H1 (cell line): Measurements from ENCODE around the gene TMEM132A. TPM values are rescaled to one million over a fixed set of nuclear protein-coding genes. Genes with fewer than 3 reads are reported as not detected.

Experiments
- CTCF ChIA-PET: fragments of 300-600 bp; sonication (Branson Sonifier 250); formaldehyde crosslinking; loops from one replicate; lab custom pipeline; 2021; ENCODE audit not compliant: partially characterized antibody; lab: Charles Lee
- POLR2A ChIA-PET: fragments of 300-600 bp; sonication (Branson Sonifier 250); formaldehyde crosslinking; loops from one replicate; lab custom pipeline; 2021; ENCODE audit warnings: inconsistent platforms; ENCODE audit not compliant: partially characterized antibody; lab: Charles Lee
- DNase-seq, 2 experiments: peaks; one replicate each; pipeline versions ENCODE4 v3.0.0 to v3.0.0-alpha.2; 2010 to 2022; ENCODE audit warnings: low spot score in 2 of 2, low read depth in 1 of 2, mixed read lengths in 1 of 2
- FAIRE-seq: peaks from 2 replicates; lab custom pipeline; 2011; peaks lifted over from hg19 to GRCh38; lab: Jason Lieb, UNC
- H2AFZ ChIP-seq: 2 replicates; pipeline ENCODE4 v1.8.1; 2012; ENCODE audit warnings: low read length, inconsistent platforms
- H2AK5ac ChIP-seq: 2 replicates; pipeline ENCODE4 v1.6.1; 2013; ENCODE audit warnings: low read depth, low read length
- H2BK120ac ChIP-seq: replicated peaks from 2 replicates; pipeline ENCODE3; 2013; ENCODE audit warnings: low read depth, low read length, inconsistent platforms
- H2BK12ac ChIP-seq: 2 replicates; pipeline ENCODE4 v1.6.1; 2013; ENCODE audit warnings: low read depth, low read length
- H2BK15ac ChIP-seq: 2 replicates; pipeline ENCODE4 v1.6.1; 2013; ENCODE audit warnings: low read length
- H2BK20ac ChIP-seq: 2 replicates; pipeline ENCODE4 v1.6.1; 2013; ENCODE audit warnings: low read length
- H2BK5ac ChIP-seq: 2 replicates; pipeline ENCODE4 v1.6.1; 2013; ENCODE audit warnings: low read depth, low read length
- H3K14ac ChIP-seq: 2 replicates; pipeline ENCODE4 v1.6.1; 2013; ENCODE audit warnings: inconsistent platforms; ENCODE audit not compliant: insufficient read length
- H3K18ac ChIP-seq: 2 replicates; pipeline ENCODE4 v1.6.1; 2013; ENCODE audit warnings: low read length; ENCODE audit errors: extremely low read depth
- H3K23ac ChIP-seq: 2 replicates; pipeline ENCODE4 v1.6.1; 2013; ENCODE audit warnings: inconsistent platforms; ENCODE audit not compliant: insufficient read length
- H3K23me2 ChIP-seq: 2 replicates; pipeline ENCODE4 v1.6.1; 2013; ENCODE audit warnings: low read depth, low read length
- H3K27ac ChIP-seq: 2 replicates; pipeline ENCODE4 v1.6.1; 2011; ENCODE audit warnings: low read depth, low read length, inconsistent platforms
- H3K27me3 ChIP-seq, 4 experiments: replicated peaks in 1 of 4; 1 replicate in 1 of 4; 2 replicates in 3 of 4; pipeline versions ENCODE4 v1.6.1 to v1.8.1; 2011 to 2013; ENCODE audit warnings: low read length in 3 of 4, mild to moderate bottlenecking in 3 of 4, inconsistent platforms in 2 of 4, mixed read lengths in 2 of 4, moderate library complexity in 1 of 4; ENCODE audit not compliant: control insufficient read depth in 3 of 4, insufficient read depth in 3 of 4; ENCODE audit errors: extremely low read depth in 1 of 4
- H3K36me3 ChIP-seq, 4 experiments: 2 replicates each; pipeline versions ENCODE4 v1.6.1 to v1.8.1; 2011 to 2013; ENCODE audit warnings: mild to moderate bottlenecking in 4 of 4, low read length in 3 of 4, moderate library complexity in 2 of 4, control low read depth in 1 of 4, inconsistent platforms in 1 of 4; ENCODE audit not compliant: insufficient read depth in 4 of 4, control insufficient read depth in 2 of 4
- H3K4ac ChIP-seq: replicated peaks from 2 replicates; pipeline ENCODE3; 2013; ENCODE audit warnings: low read length, low read depth, mixed read lengths, inconsistent platforms; ENCODE audit not compliant: insufficient read length
- H3K4me1 ChIP-seq, 4 experiments: replicated peaks in 1 of 4; 1 replicate in 1 of 4; 2 replicates in 3 of 4; pipeline versions ENCODE4 v1.6.1 to v1.8.1; 2011 to 2013; ENCODE audit warnings: low read length in 3 of 4, inconsistent platforms in 2 of 4, mixed read lengths in 1 of 4; ENCODE audit not compliant: insufficient read depth in 4 of 4, control insufficient read depth in 3 of 4
- H3K4me2 ChIP-seq, 2 experiments: 2 replicates each; pipeline versions ENCODE4 v1.6.1 to v1.8.1; 2011 to 2013; ENCODE audit warnings: low read depth in 2 of 2, low read length in 2 of 2, control low read depth in 1 of 2, inconsistent platforms in 1 of 2, mild to moderate bottlenecking in 1 of 2; ENCODE audit not compliant: insufficient read depth in 1 of 2
- H3K4me3 ChIP-seq, 4 experiments: fragments of 200-600, 300-600 bp in 1 of 4; sonication (generic), shearing (Covaris generic), sonication (Bioruptor Twin) in 1 of 4; 2 replicates each; pipeline versions ENCODE4 v1.5.1 to v1.8.1; 2011 to 2016; ENCODE audit warnings: low read length in 4 of 4, low read depth in 3 of 4, control low read depth in 2 of 4, inconsistent platforms in 2 of 4, mild to moderate bottlenecking in 2 of 4, mixed read lengths in 1 of 4, moderate library complexity in 1 of 4; ENCODE audit not compliant: insufficient read depth in 2 of 4; ENCODE audit errors: extremely low read depth in 1 of 4
- H3K56ac ChIP-seq: replicated peaks from 2 replicates; pipeline ENCODE3; 2013; ENCODE audit warnings: low read depth, mild to moderate bottlenecking, mixed read lengths, low read length, inconsistent platforms; ENCODE audit not compliant: insufficient read length
- H3K79me1 ChIP-seq: 2 replicates; pipeline ENCODE4 v1.6.1; 2013; ENCODE audit warnings: low read depth, low read length, control low read depth
- H3K79me2 ChIP-seq, 2 experiments: 2 replicates each; pipeline versions ENCODE4 v1.6.1 to v1.8.1; 2012 to 2013; ENCODE audit warnings: low read length in 2 of 2, mild to moderate bottlenecking in 2 of 2, inconsistent platforms in 1 of 2; ENCODE audit not compliant: insufficient read depth in 2 of 2, control insufficient read depth in 1 of 2
- H3K9ac ChIP-seq, 4 experiments: replicated peaks in 1 of 4; 1 replicate in 1 of 4; 2 replicates in 3 of 4; pipeline versions ENCODE4 v1.6.1 to v1.8.1; 2011 to 2013; ENCODE audit warnings: low read depth in 3 of 4, low read length in 3 of 4, control low read depth in 2 of 4, mild to moderate bottlenecking in 2 of 4, moderate library complexity in 2 of 4, inconsistent platforms in 1 of 4; ENCODE audit errors: extremely low read depth in 1 of 4
- H3K9me3 ChIP-seq, 2 experiments: 2 replicates each; pipeline versions ENCODE4 v1.6.1 to v1.8.1; 2012 to 2013; ENCODE audit warnings: mild to moderate bottlenecking in 2 of 2, moderate library complexity in 2 of 2, control low read depth in 1 of 2, inconsistent platforms in 1 of 2, low read depth in 1 of 2, low read length in 1 of 2, mixed read lengths in 1 of 2; ENCODE audit not compliant: insufficient read depth in 2 of 2
- H4K20me1 ChIP-seq, 2 experiments: replicated peaks in 1 of 2; 2 replicates each; pipeline versions ENCODE3 to v1.8.1; 2011 to 2013; ENCODE audit warnings: inconsistent platforms in 2 of 2, low read length in 2 of 2, mild to moderate bottlenecking in 1 of 2; ENCODE audit not compliant: insufficient read depth in 2 of 2, control insufficient read depth in 1 of 2
- H4K5ac ChIP-seq: 2 replicates; pipeline ENCODE4 v1.6.1; 2013; ENCODE audit warnings: low read length, low read depth, mixed read lengths, inconsistent platforms; ENCODE audit not compliant: insufficient read length
- H4K8ac ChIP-seq: 2 replicates; pipeline ENCODE4 v1.8.0; 2013; ENCODE audit warnings: mild to moderate bottlenecking, moderate library complexity, low read length, inconsistent platforms; ENCODE audit not compliant: insufficient read depth; ENCODE audit errors: extremely low read depth
- H4K91ac ChIP-seq: replicated peaks from 2 replicates; pipeline ENCODE3; 2013; ENCODE audit warnings: low read length, mixed read lengths, inconsistent platforms; ENCODE audit not compliant: insufficient read length
- ASH2L ChIP-seq: fragments of 200-600, 300-600 bp; sonication (generic); IDR thresholded peaks from one replicate; pipeline ENCODE4 v1.7.1; 2017; ENCODE audit warnings: low read length
- BRCA1 ChIP-seq: IDR thresholded peaks from 2 replicates; pipeline ENCODE4 v1.6.1; 2012; ENCODE audit warnings: low read depth, low read length, improper control_type of control experiment
- CBX5 ChIP-seq: fragments of 300-800, 300-1000 bp; sonication (generic); IDR thresholded peaks from 2 replicates; pipeline ENCODE4 v1.7.1; 2016; ENCODE audit warnings: antibody characterized with exemption, low read length, low read depth
- CEBPB ChIP-seq: IDR thresholded peaks from 2 replicates; pipeline ENCODE4 v1.6.1; 2012; ENCODE audit warnings: low read depth, low read length
- CHD1 ChIP-seq: IDR thresholded peaks from 2 replicates; pipeline ENCODE4 v1.6.1; 2012; ENCODE audit warnings: low read depth, low read length, improper control_type of control experiment
- CTBP2 ChIP-seq: IDR thresholded peaks from 2 replicates; pipeline ENCODE4 v1.7.0; 2011; ENCODE audit warnings: borderline replicate concordance, mild to moderate bottlenecking, moderate library complexity, mixed read lengths, low read length; ENCODE audit not compliant: insufficient read depth, insufficient read length
- GTF2F1 ChIP-seq: IDR thresholded peaks from 2 replicates; pipeline ENCODE4 v1.6.1; 2012; ENCODE audit warnings: low read depth, low read length, improper control_type of control experiment, borderline replicate concordance
- KDM5A ChIP-seq: fragments of 200-600 bp; IDR thresholded peaks from 2 replicates; pipeline ENCODE4 v1.7.1; 2012; ENCODE audit warnings: mild to moderate bottlenecking, low read length, inconsistent platforms, mixed read lengths
- MAX ChIP-seq: IDR thresholded peaks from 2 replicates; pipeline ENCODE4 v1.6.1; 2012; ENCODE audit warnings: inconsistent platforms
- RFX5 ChIP-seq: IDR thresholded peaks from 2 replicates; pipeline ENCODE4 v1.6.1; 2011; ENCODE audit warnings: low read depth, low read length, improper control_type of control experiment, borderline replicate concordance
- WGBS, 2 experiments: shearing (Covaris generic) in 1 of 2; methylation state at CpG; one replicate each; pipeline versions ENCODE4 v1.1.6 to v1.1.7; 2013 to 2015; ENCODE audit warnings: low lambda C conversion rate in 2 of 2, mixed read lengths in 2 of 2, inconsistent platforms in 1 of 2, low coverage in 1 of 2, missing lambda C conversion rate in 1 of 2; ENCODE audit not compliant: insufficient replicate concordance in 2 of 2, insufficient coverage in 1 of 2, insufficient read length in 1 of 2; ENCODE audit errors: extremely low coverage in 1 of 2, missing lambda C conversion rate in 1 of 2; 5-methylcytosine and 5-hydroxymethylcytosine counted together
- polyA plus RNA-seq, 7 experiments: library from polyadenylated mRNA; depleted of rRNA in 3 of 7; stranded (reverse) in 5 of 7; unstranded in 2 of 7; fragments of >200 nt in 5 of 7; fragments of 200-250 nt in 2 of 7; gene quantifications; 1 replicate in 5 of 7; 2 replicates in 1 of 7; 4 replicates in 1 of 7; pipeline versions ENCODE4 v1.2.1 to v1.2.3, GENCODE V29; 2011 to 2013; ENCODE audit warnings: missing spikeins in 2 of 7, mixed read lengths in 2 of 7
- total RNA-seq: library from RNA; stranded (reverse); fragmentation: NEBNext Ultra II Directional; extraction: Animal tissue kit (Norgen Biotek cat#: 25700); gene quantifications from 2 replicates; pipeline ENCODE4 v1.2.1, GENCODE V29; 2021
- TF ChIP-seq, protein P1 (sequence below): IDR thresholded peaks from 2 replicates; pipeline ENCODE4 v1.6.1; 2011; ENCODE audit warnings: low read length, improper control_type of control experiment

TMEM132A gene
- total and polyA plus RNA-seq, 2 of the 8 experiments (the other 6 are each of a cell fraction or from before 2014, with no cell fraction given) = 46.6 to 97.9 TPM

DNA sequence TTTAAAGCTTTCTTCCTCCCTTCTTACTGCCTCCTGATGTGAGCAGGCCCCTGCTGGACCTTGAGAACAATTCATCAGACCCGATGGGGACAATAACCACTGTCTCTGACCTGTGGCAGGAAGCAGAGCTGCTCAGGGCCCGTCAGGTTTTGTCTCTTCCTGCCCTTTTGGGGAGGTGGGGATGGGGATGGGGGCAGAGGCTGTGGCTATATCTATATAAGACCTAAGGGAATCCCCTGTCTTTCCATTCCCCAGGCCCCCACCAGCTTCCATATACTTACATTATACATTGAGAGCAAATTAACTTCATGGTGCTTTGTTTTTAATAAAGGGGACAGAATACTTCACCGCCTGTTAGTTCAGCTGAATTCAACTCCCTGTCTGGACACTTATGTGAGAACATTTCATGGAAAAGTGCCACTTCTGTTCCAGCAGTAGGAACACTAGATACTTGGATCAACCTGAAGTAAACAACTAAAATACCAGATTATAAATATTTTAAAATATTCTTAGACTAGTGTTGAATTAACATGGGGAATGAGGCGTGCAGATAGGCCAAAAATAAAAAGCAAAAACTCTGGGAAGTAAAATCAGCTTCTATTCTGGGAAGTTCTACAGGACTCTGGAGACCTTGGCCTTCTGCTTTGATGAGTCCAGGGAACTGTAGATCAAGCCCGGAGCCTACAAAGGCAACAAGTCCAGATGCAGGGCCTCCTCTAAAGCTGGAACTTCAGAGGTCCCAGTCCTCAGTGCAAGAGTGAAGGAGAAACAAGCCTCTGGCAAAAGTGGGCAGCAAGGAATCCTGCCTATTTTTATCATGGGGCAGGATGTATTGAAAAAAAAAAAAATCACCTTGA lies 45.8 kb upstream of the TMEM132A start:
- no peaks in the 10 kb centered on the region for H3K79me2 ChIP-seq
- no peaks in the 10 kb centered on the region for H4K20me1 ChIP-seq
- no peak overlapping the region for H2BK5ac ChIP-seq
- no peak overlapping the region for H2AFZ ChIP-seq
- H4K8ac ChIP-seq = no peak overlapping the region
- H3K4me3 ChIP-seq = no peak overlapping the region
- H3K23ac ChIP-seq = no peak overlapping the region
- H2BK120ac ChIP-seq = no peak overlapping the region
- no peak overlapping the region for H3K18ac ChIP-seq
- H3K4me2 ChIP-seq = no peak overlapping the region
- H3K79me1 ChIP-seq = no peaks in the 10 kb centered on the region
- H3K4me1 ChIP-seq = no peaks in the 10 kb centered on the region; a peak in 1 of 7 replicates
- CTCF ChIA-PET = interaction anchor here (0.9 to 9.5 kb wide), 3 partner anchors 10 to 47 kb away, joined by 3 to 52 read pairs (median 6); no protein-coding TSS in a partner anchor
- H2BK15ac ChIP-seq = no peak overlapping the region
- POLR2A ChIA-PET = interaction anchor here (0.8 kb wide), 1 partner anchor 9 kb away, joined by 3 read pairs; no protein-coding TSS in a partner anchor
- no peaks in the 10 kb centered on the region for H3K9me3 ChIP-seq
- no peaks in the 10 kb centered on the region for H3K23me2 ChIP-seq
- H3K9ac ChIP-seq = no peak overlapping the region
- WGBS, 2 experiments = 89% methylated on average over 5 of the region's 5 CpGs; no CpG with 5 or more reads in 1 of the 2 experiments
- no peak overlapping the region for H3K14ac ChIP-seq
- no peak overlapping the region for H2BK20ac ChIP-seq
- no peak overlapping the region for H2AK5ac ChIP-seq
- no peaks in the 10 kb centered on the region for H3K27me3 ChIP-seq
- H3K27ac ChIP-seq = no peak overlapping the region
- DNase-seq (no peak), FAIRE-seq (no peak)
- H4K5ac ChIP-seq = no peak overlapping the region
- H3K56ac ChIP-seq = no peak overlapping the region
- no peak overlapping the region for H2BK12ac ChIP-seq
- peaks cover 0 to 5% (median 0%) of the 10 kb centered on the region in 4 experiments; a peak in 2 of 8 replicates for H3K36me3 ChIP-seq
- no peak overlapping the region for H3K4ac ChIP-seq
- H4K91ac ChIP-seq = no peak overlapping the region
- TF ChIP-seq KDM5A (no peak), MAX (no peak), ASH2L (no peak), CHD1 (no peak), RFX5 (no peak), CBX5 (no peak), BRCA1 (no peak), CEBPB (no peak), CTBP2 (no peak), GTF2F1 (no peak)
- TF ChIP-seq, protein P1, sequence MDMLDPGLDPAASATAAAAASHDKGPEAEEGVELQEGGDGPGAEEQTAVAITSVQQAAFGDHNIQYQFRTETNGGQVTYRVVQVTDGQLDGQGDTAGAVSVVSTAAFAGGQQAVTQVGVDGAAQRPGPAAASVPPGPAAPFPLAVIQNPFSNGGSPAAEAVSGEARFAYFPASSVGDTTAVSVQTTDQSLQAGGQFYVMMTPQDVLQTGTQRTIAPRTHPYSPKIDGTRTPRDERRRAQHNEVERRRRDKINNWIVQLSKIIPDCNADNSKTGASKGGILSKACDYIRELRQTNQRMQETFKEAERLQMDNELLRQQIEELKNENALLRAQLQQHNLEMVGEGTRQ = no peak
